Inflammatory macrophage treated with lipopolysaccharide for 1 hour (primary cell): ENCODE results near the gene SRA1.
"Not testable (repeated sequence)": the region's sequence is repeated elsewhere in the genome, so short reads cannot be mapped to it uniquely, and the experiment has no call there.

Experiments used
- DNase-seq, 2 donors: peaks; one replicate each; pipeline ENCODE4 v3.0.0-alpha.2; 2020 to 2022

SRA1 gene

GRCh38 chr5:140557136-140557805, at the start of gene SRA1:
SRA1 (minus strand) TSS chr5:140557473; CDS start chr5:140557452, 21 bp downstream.
- peak; percentile 89 to 95 for DNase-seq

GRCh38 chr5:140607031-140607430, 49.8 kb upstream of the SRA1 start:
- DNase-seq, result peak; percentile 53 to 66

GRCh38 chr5:140605879-140606278, 48.6 kb upstream of the SRA1 start:
- no peak for DNase-seq

- DNase-seq, result no peak
Observed at GRCh38 chr5:140603734-140604133, 46.5 kb upstream of the SRA1 start.

DNA sequence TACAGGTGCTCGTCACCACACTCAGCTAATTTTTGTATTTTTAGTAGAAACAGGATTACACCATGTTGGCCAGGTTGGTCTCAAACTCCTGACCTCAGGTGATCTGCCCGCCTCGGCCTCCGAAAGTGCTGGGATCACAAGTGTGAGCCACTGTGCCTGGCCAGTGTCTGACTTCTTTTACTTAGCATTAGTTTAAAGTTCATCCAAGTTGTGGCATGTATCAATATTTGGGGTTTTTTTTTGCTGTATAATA, 46.1 kb upstream of the SRA1 start:
- not testable (repeated sequence) for DNase-seq

- DNase-seq, result peak; percentile 59 to 84
Observed at GRCh38 chr5:140602147-140602546, 44.9 kb upstream of the SRA1 start.

GRCh38 chr5:140600096-140600495, 42.8 kb upstream of the SRA1 start:
- no peak for DNase-seq

- no peak for DNase-seq
Observed at GRCh38 chr5:140598836-140599235, 41.6 kb upstream of the SRA1 start.

DNA sequence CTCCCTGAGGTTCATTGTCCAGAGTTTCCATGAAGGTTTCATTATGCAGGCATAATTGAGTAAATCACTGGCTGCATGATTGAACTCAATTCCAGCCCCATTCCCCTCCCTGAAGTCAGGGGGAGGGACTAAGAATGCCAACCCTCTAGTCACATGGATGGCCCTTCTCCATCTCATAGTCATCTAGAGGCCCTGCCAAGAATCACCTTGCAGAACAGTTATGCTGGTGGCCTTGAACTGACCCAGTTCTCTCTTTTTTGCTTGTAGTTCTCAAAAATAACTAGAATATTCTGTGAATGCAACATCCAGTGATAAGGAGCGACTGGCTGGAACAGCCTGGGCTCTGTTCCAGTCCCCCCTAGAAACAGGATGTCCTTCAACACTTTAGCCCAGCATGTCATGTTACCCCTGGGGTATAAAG, 39.1 kb upstream of the SRA1 start:
- peak in 1 of 2 donors; percentile 18 for DNase-seq

DNA sequence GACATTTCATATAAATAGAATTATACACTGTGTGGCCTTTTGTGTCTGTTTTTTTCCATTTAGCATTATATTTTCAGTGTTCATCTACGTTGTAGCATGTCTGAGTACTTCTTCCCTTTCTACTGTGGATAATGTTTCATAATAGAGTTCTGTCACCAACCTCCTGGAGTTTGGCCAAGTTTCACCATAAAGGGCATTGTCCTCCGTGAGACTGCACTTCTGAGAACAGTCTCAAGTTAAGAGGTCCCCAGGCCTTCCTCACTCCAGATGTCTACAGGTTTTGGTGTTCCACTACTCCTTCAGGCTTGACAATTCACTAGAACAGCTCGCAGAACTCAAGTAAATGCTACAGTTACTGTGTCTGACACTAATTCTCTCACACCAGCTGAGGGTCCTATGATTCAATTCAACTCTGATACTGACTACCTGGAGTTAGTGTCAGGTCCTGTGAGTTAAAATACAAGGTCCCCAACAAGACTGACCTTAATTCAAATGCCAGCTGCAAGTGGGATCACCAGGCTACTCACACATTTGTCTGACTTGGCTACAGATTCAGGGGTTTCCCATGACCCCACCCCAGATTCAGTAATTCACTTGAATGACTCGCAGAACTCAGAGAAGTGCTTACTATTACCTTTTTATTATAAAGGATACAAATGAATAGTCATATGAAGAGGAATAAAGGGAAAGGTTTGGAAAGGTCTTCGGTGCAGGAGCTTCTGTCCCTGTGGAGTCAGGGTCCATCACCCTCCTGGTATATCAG, 38.4 kb upstream of the SRA1 start:
- DNase-seq, result peak; percentile 90 to 96

DNA sequence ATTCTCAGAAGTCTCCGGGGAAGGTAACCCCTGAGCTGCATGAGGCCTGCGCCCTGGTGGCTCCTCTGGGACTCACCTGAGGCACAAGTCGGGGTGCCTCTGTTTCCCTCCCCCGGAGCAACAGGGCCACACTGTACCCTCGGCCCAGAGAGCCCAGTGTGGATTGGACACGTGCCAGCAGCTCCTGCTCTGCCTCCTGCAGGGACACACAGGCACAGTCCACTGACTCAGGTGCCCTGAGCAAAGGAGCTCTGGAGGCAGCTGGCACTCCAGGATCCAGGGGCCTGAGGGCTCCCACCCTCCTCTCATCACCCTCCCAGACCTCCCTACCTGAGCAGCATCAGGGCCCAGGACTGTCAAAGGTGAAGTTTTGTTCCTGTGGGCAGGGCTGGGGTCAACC, 36.9 kb upstream of the SRA1 start:
- no peak for DNase-seq

DNA sequence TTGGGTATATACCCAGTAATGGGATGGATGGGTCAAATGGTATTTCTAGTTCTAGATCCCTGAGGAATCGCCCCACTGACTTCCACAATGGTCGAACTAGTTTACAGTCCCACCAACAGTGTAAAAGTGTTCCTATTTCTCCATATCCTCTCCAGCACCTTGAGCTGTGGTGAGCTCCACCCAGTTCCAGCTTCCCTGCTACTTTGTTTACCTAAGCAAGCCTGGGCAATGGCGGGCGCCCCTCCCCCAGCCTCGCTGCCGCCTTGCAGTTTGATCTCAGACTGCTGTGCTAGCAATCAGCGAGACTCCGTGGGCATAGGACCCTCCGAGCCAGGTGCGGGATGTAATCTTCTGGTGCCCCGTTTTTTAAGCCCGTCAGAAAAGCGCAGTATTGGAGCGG, 35.8 kb upstream of the SRA1 start:
- DNase-seq, result not testable (repeated sequence)

DNA sequence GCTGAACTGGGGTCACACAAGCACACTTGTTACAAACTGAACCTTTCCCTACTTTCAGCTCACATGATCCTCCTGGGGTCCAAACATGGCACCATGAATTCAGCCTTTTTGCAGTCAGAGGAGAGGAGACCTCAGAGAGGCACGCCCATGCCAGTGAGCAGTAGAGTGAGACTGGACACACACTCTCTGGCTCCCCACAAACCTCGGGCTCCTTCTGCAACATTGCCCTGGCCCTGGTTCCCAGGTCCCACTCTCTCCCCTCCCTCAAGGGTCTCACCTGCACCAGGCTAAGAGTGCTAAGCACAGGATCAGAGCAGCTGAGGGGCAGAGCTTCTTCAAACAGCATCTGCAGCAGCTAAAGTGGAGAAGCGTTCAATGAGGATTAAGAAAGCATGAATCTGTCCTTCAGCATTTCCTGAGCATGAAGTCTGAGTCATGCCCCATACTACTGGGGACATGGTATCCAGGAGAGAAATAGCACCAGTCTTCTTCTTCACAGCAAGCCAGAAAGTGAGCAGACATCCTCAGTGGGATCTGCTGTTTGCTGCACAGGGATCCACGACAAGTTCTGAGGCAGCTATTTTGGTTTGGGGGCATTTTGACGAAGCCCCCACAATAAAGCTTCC, 34.6 kb upstream of the SRA1 start:
- DNase-seq, result peak; percentile 44 to 61

DNA sequence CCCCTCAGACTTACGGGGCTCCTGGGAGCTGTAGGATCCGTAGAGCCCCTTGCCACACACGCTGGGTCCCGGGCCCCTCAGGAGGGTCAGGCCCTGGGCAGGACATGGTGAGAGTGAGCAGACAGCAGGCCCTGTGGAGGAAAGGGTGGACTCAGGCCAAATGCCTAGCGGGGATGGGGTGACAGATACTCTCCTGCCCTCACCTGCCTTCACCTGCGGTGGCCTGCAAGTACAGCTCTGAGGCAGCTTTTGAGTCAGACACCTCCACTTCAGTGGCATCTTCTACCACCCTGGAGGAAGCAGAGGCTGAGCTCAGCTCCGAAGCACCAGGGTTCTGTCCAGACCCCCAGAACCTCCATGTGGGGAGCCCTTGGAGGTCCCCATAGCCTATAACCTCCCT, 33.6 kb upstream of the SRA1 start:
- DNase-seq, result no peak

GRCh38 chr5:140588311-140589070, 31.2 kb upstream of the SRA1 start:
- peak; percentile 82 to 84 for DNase-seq

GRCh38 chr5:140587495-140587894, 30.2 kb upstream of the SRA1 start:
- DNase-seq, result no peak

DNA sequence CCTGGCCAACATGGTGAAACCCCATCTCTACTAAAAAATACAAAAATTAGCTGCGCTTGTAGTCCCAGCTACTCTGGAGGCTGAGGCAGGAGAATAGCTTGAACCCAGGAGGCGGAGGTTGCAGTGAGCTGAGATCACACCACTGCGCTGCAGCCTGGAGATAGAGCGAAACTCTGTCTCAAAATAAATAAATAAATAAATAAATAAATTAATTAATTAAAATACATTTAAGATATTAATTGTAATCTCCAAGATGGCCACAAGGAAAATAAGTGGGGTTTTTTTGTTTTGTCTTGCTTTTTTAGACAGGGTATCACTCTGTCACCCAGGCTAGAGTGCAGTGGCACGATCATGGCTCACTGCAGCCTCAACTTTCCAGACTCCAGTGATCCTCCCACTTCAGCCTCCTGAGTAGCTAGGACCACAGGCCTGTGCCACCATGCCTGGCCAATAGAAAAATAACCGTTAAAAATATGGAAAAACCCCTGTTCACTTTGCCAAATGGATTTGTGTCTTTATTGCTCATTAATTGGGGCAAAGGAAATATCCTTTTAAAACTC, 22.0 kb upstream of the SRA1 start:
- DNase-seq, result not testable (repeated sequence)

GRCh38 chr5:140576776-140577201, 19.5 kb upstream of the SRA1 start:
- peak in 1 of 2 donors; percentile 28 for DNase-seq

GRCh38 chr5:140575309-140575708, 18.0 kb upstream of the SRA1 start:
- DNase-seq, result peak; percentile 82 to 89

- peak; percentile 39 to 64 for DNase-seq
Observed at GRCh38 chr5:140574165-140574564, 16.9 kb upstream of the SRA1 start.

DNA sequence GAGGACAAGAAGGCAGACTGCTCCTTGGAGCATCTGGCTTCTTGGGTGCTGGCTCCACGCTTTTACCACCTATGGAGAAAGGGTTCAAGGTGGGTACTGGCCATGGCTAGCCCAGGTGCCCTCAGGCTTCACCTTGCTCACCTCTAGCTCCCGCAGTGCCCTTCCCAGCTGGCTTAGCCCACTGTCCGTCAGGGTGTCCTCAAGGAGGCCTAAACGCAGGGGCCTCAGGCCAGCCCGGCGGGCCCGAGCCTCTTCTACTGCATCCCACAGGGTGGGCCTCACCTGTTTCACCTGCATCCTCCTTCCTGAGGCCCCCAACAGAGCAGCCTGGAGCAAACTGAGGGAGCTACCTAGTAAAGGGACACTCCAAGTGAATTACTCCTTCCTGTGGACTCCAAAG, 16.4 kb upstream of the SRA1 start:
- DNase-seq, result no peak

DNA sequence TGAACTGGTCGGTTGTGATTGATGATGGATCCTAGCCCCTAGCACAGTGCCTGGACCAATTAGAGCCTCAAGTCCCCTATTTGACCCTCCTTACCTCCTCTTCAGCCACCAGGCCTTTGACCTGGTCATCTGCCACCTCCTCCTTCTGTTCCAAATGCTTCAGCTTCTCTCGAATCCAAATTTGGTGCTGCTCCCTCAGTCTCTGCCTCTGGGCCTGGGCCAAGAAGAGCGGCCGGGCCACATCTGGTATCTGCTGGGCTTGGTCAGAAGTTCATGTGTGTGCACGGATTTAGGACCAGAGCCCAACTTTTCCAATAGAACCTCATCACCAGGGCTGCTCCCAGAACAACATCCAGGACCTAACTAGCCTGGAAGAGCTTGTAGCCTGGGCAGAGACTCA, 13.8 kb upstream of the SRA1 start:
- no peak for DNase-seq

- DNase-seq, result no peak
Observed at GRCh38 chr5:140570488-140570887, 13.2 kb upstream of the SRA1 start.
